SU-DHL-6 (cell line): ENCODE data around the gene KCNJ16.

Experiments
- H2AFZ ChIP-seq: fragments of 200-600 bp; sonication (generic); 2 replicates; pipeline ENCODE4 v1.6.1; 2014; ENCODE audit warnings: low read depth, mild to moderate bottlenecking, moderate library complexity, mixed read lengths, antibody characterized with exemption, low read length; ENCODE audit not compliant: severe bottlenecking
- H3F3A ChIP-seq: fragments of 200-600 bp; shearing (Covaris generic); 2 replicates; pipeline ENCODE4 v1.6.0; 2016; ENCODE audit warnings: antibody characterized with exemption, mild to moderate bottlenecking; ENCODE audit not compliant: insufficient read depth
- H3K27ac ChIP-seq: fragments of 200-600 bp; sonication (generic); 2 replicates; pipeline ENCODE4 v1.5.1; 2016; ENCODE audit warnings: low read depth, mild to moderate bottlenecking, low read length, moderate library complexity, mixed read lengths
- H3K27me3 ChIP-seq: fragments of 200-600 bp; sonication (generic), shearing (Covaris generic); 2 replicates; pipeline ENCODE4 v1.6.0; 2014; ENCODE audit warnings: mild to moderate bottlenecking, low read length
- H3K36me3 ChIP-seq: fragments of 200-600 bp; sonication (generic); 2 replicates; pipeline ENCODE4 v1.6.1; 2014; ENCODE audit warnings: mild to moderate bottlenecking, low read length, mixed read lengths
- H3K4me2 ChIP-seq: fragments of 300-600, 200-600 bp; shearing (Covaris generic), sonication (generic); 2 replicates; pipeline ENCODE4 v1.6.0; 2014; ENCODE audit warnings: low read length, low read depth, mild to moderate bottlenecking; ENCODE audit not compliant: poor library complexity, severe bottlenecking
- H3K4me3 ChIP-seq: fragments of 200-600 bp; sonication (generic); 2 replicates; pipeline ENCODE4 v1.5.1; 2014; ENCODE audit warnings: antibody characterized with exemption, low read length, mild to moderate bottlenecking, mixed read lengths; ENCODE audit not compliant: insufficient read depth, poor library complexity, severe bottlenecking
- H3K79me2 ChIP-seq: fragments of 200-600 bp; sonication (generic); 2 replicates; pipeline ENCODE4 v1.6.1; 2014; ENCODE audit warnings: mild to moderate bottlenecking, low read length, moderate library complexity; ENCODE audit not compliant: insufficient read depth
- H3K9ac ChIP-seq: fragments of 200-600 bp; sonication (generic); 2 replicates; pipeline ENCODE4 v1.7.0; 2014; ENCODE audit warnings: mild to moderate bottlenecking, low read length
- H3K9me2 ChIP-seq: fragments of 200-600 bp; sonication (generic); replicated peaks from 2 replicates; pipeline ENCODE4 v1.6.1; 2014; ENCODE audit warnings: low read length; ENCODE audit not compliant: insufficient read depth
- H3K9me3 ChIP-seq: fragments of 200-600 bp; sonication (generic); 2 replicates; pipeline ENCODE4 v1.6.1; 2014; ENCODE audit warnings: low read length, mixed read lengths; ENCODE audit not compliant: insufficient read depth
- H4K20me1 ChIP-seq: fragments of 200-600 bp; sonication (generic); 2 replicates; pipeline ENCODE4 v1.6.1; 2014; ENCODE audit warnings: low read depth, mild to moderate bottlenecking, antibody characterized with exemption, low read length, moderate library complexity, mixed read lengths
- EZH2phosphoT487 ChIP-seq: fragments of 200-600 bp; sonication (generic), shearing (Covaris generic); conservative IDR thresholded peaks from 2 replicates; pipeline ENCODE4 v1.6.1; 2018; ENCODE audit warnings: mild to moderate bottlenecking, antibody characterized with exemption, low read length, moderate library complexity, mixed read lengths
- TF ChIP-seq, protein P1 (sequence below): fragments of 200-600 bp; sonication (generic); IDR thresholded peaks from one replicate; pipeline ENCODE4 v1.5.1; 2017; ENCODE audit warnings: antibody characterized with exemption, mild to moderate bottlenecking, low read length, moderate library complexity; ENCODE audit not compliant: insufficient read depth, poor library complexity, severe bottlenecking

KCNJ16 gene

GRCh38 chr17:70165383-70165782 lies 90.4 kb downstream of the KCNJ16 start:
- H3K9ac ChIP-seq, result no peak overlapping the region
- H3K4me3 ChIP-seq, result no peak overlapping the region
- no peak overlapping the region for H2AFZ ChIP-seq
- no peaks in the 10 kb centered on the region for H3K9me2 ChIP-seq
- no peaks in the 10 kb centered on the region for H3K36me3 ChIP-seq
- H4K20me1 ChIP-seq, result no peaks in the 10 kb centered on the region
- H3K27ac ChIP-seq, result no peak overlapping the region
- no peaks in the 10 kb centered on the region for H3K79me2 ChIP-seq
- TF ChIP-seq, protein P1, sequence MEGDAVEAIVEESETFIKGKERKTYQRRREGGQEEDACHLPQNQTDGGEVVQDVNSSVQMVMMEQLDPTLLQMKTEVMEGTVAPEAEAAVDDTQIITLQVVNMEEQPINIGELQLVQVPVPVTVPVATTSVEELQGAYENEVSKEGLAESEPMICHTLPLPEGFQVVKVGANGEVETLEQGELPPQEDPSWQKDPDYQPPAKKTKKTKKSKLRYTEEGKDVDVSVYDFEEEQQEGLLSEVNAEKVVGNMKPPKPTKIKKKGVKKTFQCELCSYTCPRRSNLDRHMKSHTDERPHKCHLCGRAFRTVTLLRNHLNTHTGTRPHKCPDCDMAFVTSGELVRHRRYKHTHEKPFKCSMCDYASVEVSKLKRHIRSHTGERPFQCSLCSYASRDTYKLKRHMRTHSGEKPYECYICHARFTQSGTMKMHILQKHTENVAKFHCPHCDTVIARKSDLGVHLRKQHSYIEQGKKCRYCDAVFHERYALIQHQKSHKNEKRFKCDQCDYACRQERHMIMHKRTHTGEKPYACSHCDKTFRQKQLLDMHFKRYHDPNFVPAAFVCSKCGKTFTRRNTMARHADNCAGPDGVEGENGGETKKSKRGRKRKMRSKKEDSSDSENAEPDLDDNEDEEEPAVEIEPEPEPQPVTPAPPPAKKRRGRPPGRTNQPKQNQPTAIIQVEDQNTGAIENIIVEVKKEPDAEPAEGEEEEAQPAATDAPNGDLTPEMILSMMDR, result no peak
- TF ChIP-seq EZH2phosphoT487, result no peak
- H3K27me3 ChIP-seq, result no peaks in the 10 kb centered on the region
- H3K9me3 ChIP-seq, result no peaks in the 10 kb centered on the region
- no peak overlapping the region for H3K4me2 ChIP-seq
- no peaks in the 10 kb centered on the region for H3F3A ChIP-seq

DNA sequence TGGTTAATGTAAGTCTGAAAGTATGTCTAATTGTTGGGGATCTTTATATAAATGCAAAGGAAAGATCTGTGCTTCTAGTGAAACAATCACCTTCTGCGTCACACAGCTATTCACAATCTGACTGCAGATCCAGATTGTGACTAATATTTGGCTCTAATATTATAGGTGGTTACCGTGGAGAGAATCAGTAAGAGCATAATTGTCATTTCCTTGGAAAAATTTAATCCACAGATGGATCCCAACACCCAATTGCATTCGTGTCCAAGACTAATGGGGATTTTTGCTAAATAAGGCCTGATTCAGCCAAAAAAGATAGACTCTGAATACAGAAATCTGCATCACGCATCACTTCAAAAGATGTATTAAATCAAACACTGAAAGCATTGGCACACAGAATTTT lies 91.6 kb downstream of the KCNJ16 start:
- H3K4me3 ChIP-seq, result no peak overlapping the region
- H3K9me3 ChIP-seq, result no peaks in the 10 kb centered on the region
- no peak for TF ChIP-seq EZH2phosphoT487
- TF ChIP-seq, protein P1, result no peak
- no peak overlapping the region for H3K4me2 ChIP-seq
- H4K20me1 ChIP-seq, result no peaks in the 10 kb centered on the region
- no peak overlapping the region for H3K27ac ChIP-seq
- H3K36me3 ChIP-seq, result no peaks in the 10 kb centered on the region
- H3K9ac ChIP-seq, result no peak overlapping the region
- H3F3A ChIP-seq, result no peaks in the 10 kb centered on the region
- no peaks in the 10 kb centered on the region for H3K9me2 ChIP-seq
- no peak overlapping the region for H2AFZ ChIP-seq
- H3K79me2 ChIP-seq, result no peaks in the 10 kb centered on the region
- no peaks in the 10 kb centered on the region for H3K27me3 ChIP-seq

DNA sequence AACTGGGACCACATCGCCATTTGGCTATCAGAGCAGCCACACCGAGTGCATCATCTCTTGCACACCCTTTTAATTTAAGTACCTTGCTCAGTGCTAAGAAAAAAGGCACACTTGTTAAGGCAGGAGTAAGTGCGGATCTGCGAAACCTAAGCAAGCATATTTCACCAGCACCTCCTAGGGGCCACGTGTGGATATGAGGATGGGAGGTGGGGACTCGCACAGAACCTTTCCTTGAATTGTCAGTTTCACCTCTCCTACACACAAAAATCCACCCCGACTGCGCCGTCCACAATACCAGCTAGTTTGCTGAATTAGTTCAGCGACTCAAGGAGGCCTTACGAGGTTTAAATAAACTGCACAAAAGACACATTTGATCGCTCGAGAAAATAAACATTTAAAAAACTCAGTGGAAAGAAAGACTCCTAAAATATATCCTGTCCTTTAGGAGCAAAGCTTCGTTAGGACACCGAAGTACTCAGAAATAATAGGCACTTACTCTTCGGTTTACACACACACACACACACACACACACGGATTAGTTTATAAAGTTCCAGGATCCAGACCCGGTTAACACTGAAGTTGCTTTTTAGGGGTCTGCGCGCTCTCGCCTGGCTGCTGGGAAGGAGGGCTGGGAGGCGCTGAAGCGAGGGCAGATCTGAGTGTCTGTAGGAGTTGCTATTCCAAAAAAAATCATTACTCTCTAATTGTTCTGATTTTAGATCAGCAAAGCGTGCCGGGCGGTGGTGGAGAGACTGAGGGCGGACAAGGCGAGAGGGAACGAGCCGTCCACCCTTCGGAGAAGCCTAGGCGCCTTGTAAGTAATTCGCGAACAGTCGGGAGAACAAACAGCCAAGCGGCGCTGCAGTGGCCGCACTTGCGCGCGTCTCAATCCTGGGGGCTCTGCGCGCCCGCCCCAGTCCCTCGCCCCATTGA lies 93.3 kb downstream of the KCNJ16 start:
- peak overlapping the region; percentile 65 for H3K4me2 ChIP-seq
- TF ChIP-seq, protein P1, result no peak
- TF ChIP-seq EZH2phosphoT487, result no peak
- no peaks in the 10 kb centered on the region for H3K9me3 ChIP-seq
- H4K20me1 ChIP-seq, result no peaks in the 10 kb centered on the region
- no peak overlapping the region for H3K27ac ChIP-seq
- no peaks in the 10 kb centered on the region for H3F3A ChIP-seq
- H2AFZ ChIP-seq, result peak overlapping the region; percentile 35
- no peaks in the 10 kb centered on the region for H3K27me3 ChIP-seq
- H3K9me2 ChIP-seq, result no peaks in the 10 kb centered on the region
- no peaks in the 10 kb centered on the region for H3K36me3 ChIP-seq
- no peak overlapping the region for H3K4me3 ChIP-seq
- no peak overlapping the region for H3K9ac ChIP-seq
- no peaks in the 10 kb centered on the region for H3K79me2 ChIP-seq
